SJSA1 (cell line): ENCODE data around the gene DNAH14. TPM values are rescaled to one million over a fixed set of nuclear protein-coding genes. Genes with fewer than 3 reads are reported as not detected.
"Not testable (repeated sequence)": the region's sequence is repeated elsewhere in the genome, so short reads cannot be mapped to it uniquely, and the experiment has no call there.

Source experiments
- DNase-seq, 2 experiments: peaks; one replicate each; pipeline ENCODE4 v3.0.0-alpha.2; 2015 to 2020; ENCODE audit warnings: low spot score in 2 of 2, low read depth in 1 of 2
- H3K27ac ChIP-seq: fragments of 250-450 bp; sonication (Bioruptor Pico); 2 replicates; pipeline ENCODE4 v1.5.1; 2020; ENCODE audit warnings: mild to moderate bottlenecking, moderate library complexity
- H3K27me3 ChIP-seq: fragments of 250-450 bp; sonication (Bioruptor Pico); replicated peaks from 2 replicates; pipeline ENCODE4 v1.5.1; 2020; ENCODE audit warnings: mild to moderate bottlenecking, moderate library complexity
- H3K36me3 ChIP-seq: fragments of 250-450 bp; sonication (Bioruptor Pico); 2 replicates; pipeline ENCODE4 v1.5.1; 2020; ENCODE audit warnings: mild to moderate bottlenecking
- H3K4me1 ChIP-seq: fragments of 250-450 bp; sonication (Bioruptor Pico); replicated peaks from 2 replicates; pipeline ENCODE4 v1.6.1; 2021; ENCODE audit warnings: mild to moderate bottlenecking
- H3K4me3 ChIP-seq: fragments of 250-450 bp; sonication (Bioruptor Pico); 2 replicates; pipeline ENCODE4 v1.5.1; 2020; ENCODE audit warnings: mild to moderate bottlenecking
- H3K9me3 ChIP-seq: fragments of 250-450 bp; sonication (Bioruptor Pico); replicated peaks from 2 replicates; pipeline ENCODE4 v1.5.1; 2020; ENCODE audit warnings: mild to moderate bottlenecking
- total RNA-seq: library from RNA; depleted of rRNA; stranded (reverse); fragments of >200 nt; shearing (Covaris generic); gene quantifications from 2 replicates; pipeline ENCODE4 v1.2.3, GENCODE V29; 2014; rRNA removed

The DNAH14 gene
- 36.2 and 51.7 TPM in 2 replicates for total RNA-seq

- peaks cover 9% of the 10 kb centered on the region for H3K36me3 ChIP-seq
- DNase-seq, result peak; percentile 81 to 87
- peak within 1 kb of the TSS; percentile 82 for H3K4me3 ChIP-seq
- H3K4me1 ChIP-seq, result peaks cover 7% of the 10 kb centered on the region
- no peaks in the 10 kb centered on the region for H3K27me3 ChIP-seq
- H3K27ac ChIP-seq, result peak within 1 kb of the TSS; percentile 76
- H3K9me3 ChIP-seq, result peaks cover 7% of the 10 kb centered on the region
Measured at GRCh38 chr1:224929335-224930237, at the start of gene DNAH14. Gene DNAH14, plus strand, starts transcription at chr1:224929675. Its CDS starts 23,028 bp downstream, at chr1:224952703.

GRCh38 chr1:224880593-224881307 is 48.7 kb upstream of the DNAH14 start:
- peaks cover 80% of the 10 kb centered on the region for H3K4me1 ChIP-seq
- H3K36me3 ChIP-seq, result no peaks in the 10 kb centered on the region
- H3K27ac ChIP-seq, result peak overlapping the region; percentile 22; the same call in 1 of the 2 replicates
- no peaks in the 10 kb centered on the region for H3K27me3 ChIP-seq
- H3K4me3 ChIP-seq, result no peak overlapping the region
- DNase-seq, result peak; percentile 61 to 74
- no peaks in the 10 kb centered on the region; the same call in 1 of the 2 replicates for H3K9me3 ChIP-seq

GRCh38 chr1:224881308-224881692 is 48.2 kb upstream of the DNAH14 start:
- not testable (repeated sequence) for H3K27me3 ChIP-seq, H3K27ac ChIP-seq, H3K4me3 ChIP-seq, DNase-seq, H3K36me3 ChIP-seq, H3K9me3 ChIP-seq
- H3K4me1 ChIP-seq, result peaks cover 74% of the 10 kb centered on the region

- Histone ChIP-seq H3K9me3 (no peaks in the 10 kb centered on the region; the same call in 1 of the 2 replicates), H3K4me1 (peaks cover 69% of the 10 kb centered on the region), H3K27ac (no peak overlapping the region), H3K4me3 (no peak overlapping the region), H3K36me3 (no peaks in the 10 kb centered on the region), H3K27me3 (no peaks in the 10 kb centered on the region)
- no peak for DNase-seq
Measured at GRCh38 chr1:224881762-224882211, 47.7 kb upstream of the DNAH14 start.

- no peaks in the 10 kb centered on the region for H3K36me3 ChIP-seq
- no peak overlapping the region for H3K4me3 ChIP-seq
- no peaks in the 10 kb centered on the region; the same call in 1 of the 2 replicates for H3K9me3 ChIP-seq
- H3K4me1 ChIP-seq, result peaks cover 65% of the 10 kb centered on the region
- DNase-seq, result no peak
- no peak overlapping the region for H3K27ac ChIP-seq
- H3K27me3 ChIP-seq, result no peaks in the 10 kb centered on the region
Measured at GRCh38 chr1:224882264-224882663, 47.2 kb upstream of the DNAH14 start.

- no peaks in the 10 kb centered on the region for H3K27me3 ChIP-seq
- H3K9me3 ChIP-seq, result no peaks in the 10 kb centered on the region; the same call in 1 of the 2 replicates
- DNase-seq, result no peak
- no peak overlapping the region for H3K4me3 ChIP-seq
- no peak overlapping the region for H3K27ac ChIP-seq
- no peaks in the 10 kb centered on the region for H3K36me3 ChIP-seq
- H3K4me1 ChIP-seq, result peaks cover 62% of the 10 kb centered on the region
Measured at GRCh38 chr1:224883091-224883490, 46.4 kb upstream of the DNAH14 start.

- DNase-seq, result peak in 1 of 2 experiments; percentile 82
- Histone ChIP-seq H3K27ac (no peak overlapping the region), H3K36me3 (no peaks in the 10 kb centered on the region)
Measured at GRCh38 chr1:224884361-224884801, 45.1 kb upstream of the DNAH14 start.

GRCh38 chr1:224885376-224885775 is 44.1 kb upstream of the DNAH14 start:
- not testable (repeated sequence) for H3K27ac ChIP-seq, H3K4me3 ChIP-seq, H3K9me3 ChIP-seq, H3K27me3 ChIP-seq, H3K36me3 ChIP-seq, DNase-seq
- peaks cover 40% of the 10 kb centered on the region for H3K4me1 ChIP-seq

More at GRCh38 chr1:224884361-224884801, 45.1 kb upstream of the DNAH14 start:
- Histone ChIP-seq H3K4me1 (peaks cover 50% of the 10 kb centered on the region), H3K9me3 (no peaks in the 10 kb centered on the region; the same call in 1 of the 2 replicates), H3K27me3 (no peaks in the 10 kb centered on the region), H3K4me3 (no peak overlapping the region)

- Histone ChIP-seq H3K4me1 (no peaks in the 10 kb centered on the region), H3K4me3 (no peak overlapping the region), H3K27ac (no peak overlapping the region), H3K9me3 (peaks cover 5% of the 10 kb centered on the region; the same call in 1 of the 2 replicates), H3K36me3 (no peaks in the 10 kb centered on the region), H3K27me3 (no peaks in the 10 kb centered on the region)
- DNase-seq, result peak in 1 of 2 experiments; percentile 40
Measured at GRCh38 chr1:224894915-224895314, 34.6 kb upstream of the DNAH14 start.

- H3K36me3 ChIP-seq, result no peaks in the 10 kb centered on the region
- H3K4me3 ChIP-seq, result no peak overlapping the region
- no peak overlapping the region for H3K27ac ChIP-seq
- no peak for DNase-seq
- H3K27me3 ChIP-seq, result no peaks in the 10 kb centered on the region
- peaks cover 5% of the 10 kb centered on the region for H3K9me3 ChIP-seq
- H3K4me1 ChIP-seq, result no peaks in the 10 kb centered on the region
Measured at GRCh38 chr1:224896130-224896781, 33.2 kb upstream of the DNAH14 start.

- DNase-seq, result no peak
- Histone ChIP-seq H3K4me3 (no peak overlapping the region), H3K36me3 (no peaks in the 10 kb centered on the region), H3K27me3 (no peaks in the 10 kb centered on the region), H3K9me3 (peaks cover 5% of the 10 kb centered on the region), H3K4me1 (no peaks in the 10 kb centered on the region), H3K27ac (no peak overlapping the region)
Measured at GRCh38 chr1:224897529-224898327, 31.7 kb upstream of the DNAH14 start.

- Histone ChIP-seq H3K9me3 (peaks cover 5% of the 10 kb centered on the region), H3K36me3 (no peaks in the 10 kb centered on the region), H3K27me3 (no peaks in the 10 kb centered on the region), H3K27ac (no peak overlapping the region), H3K4me1 (no peaks in the 10 kb centered on the region), H3K4me3 (no peak overlapping the region)
- DNase-seq, result no peak
Measured at GRCh38 chr1:224898937-224899336, 30.5 kb upstream of the DNAH14 start.
